SK-N-SH treated with all-trans-retinoic acid at 6 μM for 48 hours (cell line): ENCODE measurements around the gene P2RY6.

ENCODE experiments used
- ATAC-seq: fragments of 200-7000 bp; cut with Tn5 transposase; 3 replicates; pipeline ENCODE4 v1.9.1; 2020; ENCODE audit warnings: mild to moderate bottlenecking, moderate library complexity
- ARNTL ChIP-seq: fragments of 450-650 bp; formaldehyde crosslinking; IDR thresholded peaks from 2 replicates; pipeline ENCODE4 v1.5.0; 2020; ENCODE audit warnings: low read depth, mild to moderate bottlenecking, moderate library complexity, borderline replicate concordance
- CREB5 ChIP-seq: fragments of 250-450 bp; sonication (Bioruptor Pico); IDR thresholded peaks from 2 replicates; pipeline ENCODE4 v1.5.1; 2020; ENCODE audit warnings: low read depth, mild to moderate bottlenecking, moderate library complexity
- CSDC2 ChIP-seq: fragments of 250-450 bp; sonication (Bioruptor Pico); IDR thresholded peaks from 2 replicates; pipeline ENCODE4 v1.5.0; 2020; ENCODE audit warnings: mild to moderate bottlenecking, moderate library complexity
- ESRRG ChIP-seq: fragments of 250-450 bp; sonication (Bioruptor Pico); IDR thresholded peaks from 2 replicates; pipeline ENCODE4 v1.6.1; 2021; ENCODE audit warnings: mild to moderate bottlenecking
- GLIS3 ChIP-seq: fragments of 250-450 bp; sonication (Bioruptor Pico); IDR thresholded peaks from 2 replicates; pipeline ENCODE4 v1.5.0; 2020; ENCODE audit warnings: mild to moderate bottlenecking, moderate library complexity
- OSR1 ChIP-seq: fragments of 250-450 bp; sonication (Bioruptor Pico); IDR thresholded peaks from 2 replicates; pipeline ENCODE4 v1.8.0; 2022; ENCODE audit warnings: moderate library complexity, mild to moderate bottlenecking, inconsistent platforms
- PATZ1 ChIP-seq: fragments of 250-450 bp; sonication (Bioruptor Pico); IDR thresholded peaks from 2 replicates; pipeline ENCODE4 v1.8.0; 2020; ENCODE audit warnings: mild to moderate bottlenecking, moderate library complexity, borderline replicate concordance
- POU6F1 ChIP-seq: fragments of 250-450 bp; sonication (Bioruptor Pico); IDR thresholded peaks from 2 replicates; pipeline ENCODE4 v1.8.0; 2021; ENCODE audit warnings: low read depth, mild to moderate bottlenecking, moderate library complexity, borderline replicate concordance
- SNAI2 ChIP-seq: fragments of 250-450 bp; sonication (Bioruptor Pico); IDR thresholded peaks from 2 replicates; pipeline ENCODE4 v1.5.0; 2020; ENCODE audit warnings: mild to moderate bottlenecking, moderate library complexity
- TOX ChIP-seq: fragments of 250-450 bp; sonication (Bioruptor Pico); IDR thresholded peaks from 2 replicates; pipeline ENCODE4 v1.8.0; 2021; ENCODE audit warnings: mild to moderate bottlenecking, moderate library complexity, borderline replicate concordance
- ZC3H10 ChIP-seq: fragments of 250-450 bp; sonication (Bioruptor Pico); IDR thresholded peaks from 2 replicates; pipeline ENCODE4 v1.5.1; 2021; ENCODE audit warnings: mild to moderate bottlenecking, moderate library complexity
- ZFP3 ChIP-seq: fragments of 250-450 bp; sonication (Bioruptor Pico); IDR thresholded peaks from 2 replicates; pipeline ENCODE4 v1.5.0; 2020; ENCODE audit warnings: mild to moderate bottlenecking, moderate library complexity
- ZNF70 ChIP-seq: fragments of 450-650 bp; formaldehyde crosslinking; IDR thresholded peaks from 2 replicates; pipeline ENCODE4 v1.5.0; 2020; ENCODE audit warnings: mild to moderate bottlenecking, moderate library complexity
- ZNF8 ChIP-seq: fragments of 450-650 bp; formaldehyde crosslinking; IDR thresholded peaks from 2 replicates; pipeline ENCODE4 v1.5.0; 2020; ENCODE audit warnings: mild to moderate bottlenecking, moderate library complexity
- TF ChIP-seq, protein P1 (sequence below): fragments of 250-450 bp; sonication (Bioruptor Pico); IDR thresholded peaks from 2 replicates; pipeline ENCODE4 v1.5.0; 2020; ENCODE audit warnings: mild to moderate bottlenecking, moderate library complexity

The P2RY6 gene

GRCh38 chr11:73307323-73308002 is 35.3 kb downstream of the P2RY6 start:
- ATAC-seq = peak; percentile 76
- TF ChIP-seq ZNF70 (CRISPR knock-in tag) (no peak), GLIS3 (CRISPR knock-in tag) (no peak), PATZ1 (CRISPR knock-in tag) (no peak), ZFP3 (CRISPR knock-in tag) (no peak), OSR1 (CRISPR knock-in tag) (no peak), TOX (CRISPR knock-in tag) (no peak)
- TF ChIP-seq, protein P1, sequence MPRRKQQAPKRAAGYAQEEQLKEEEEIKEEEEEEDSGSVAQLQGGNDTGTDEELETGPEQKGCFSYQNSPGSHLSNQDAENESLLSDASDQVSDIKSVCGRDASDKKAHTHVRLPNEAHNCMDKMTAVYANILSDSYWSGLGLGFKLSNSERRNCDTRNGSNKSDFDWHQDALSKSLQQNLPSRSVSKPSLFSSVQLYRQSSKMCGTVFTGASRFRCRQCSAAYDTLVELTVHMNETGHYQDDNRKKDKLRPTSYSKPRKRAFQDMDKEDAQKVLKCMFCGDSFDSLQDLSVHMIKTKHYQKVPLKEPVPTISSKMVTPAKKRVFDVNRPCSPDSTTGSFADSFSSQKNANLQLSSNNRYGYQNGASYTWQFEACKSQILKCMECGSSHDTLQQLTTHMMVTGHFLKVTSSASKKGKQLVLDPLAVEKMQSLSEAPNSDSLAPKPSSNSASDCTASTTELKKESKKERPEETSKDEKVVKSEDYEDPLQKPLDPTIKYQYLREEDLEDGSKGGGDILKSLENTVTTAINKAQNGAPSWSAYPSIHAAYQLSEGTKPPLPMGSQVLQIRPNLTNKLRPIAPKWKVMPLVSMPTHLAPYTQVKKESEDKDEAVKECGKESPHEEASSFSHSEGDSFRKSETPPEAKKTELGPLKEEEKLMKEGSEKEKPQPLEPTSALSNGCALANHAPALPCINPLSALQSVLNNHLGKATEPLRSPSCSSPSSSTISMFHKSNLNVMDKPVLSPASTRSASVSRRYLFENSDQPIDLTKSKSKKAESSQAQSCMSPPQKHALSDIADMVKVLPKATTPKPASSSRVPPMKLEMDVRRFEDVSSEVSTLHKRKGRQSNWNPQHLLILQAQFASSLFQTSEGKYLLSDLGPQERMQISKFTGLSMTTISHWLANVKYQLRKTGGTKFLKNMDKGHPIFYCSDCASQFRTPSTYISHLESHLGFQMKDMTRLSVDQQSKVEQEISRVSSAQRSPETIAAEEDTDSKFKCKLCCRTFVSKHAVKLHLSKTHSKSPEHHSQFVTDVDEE (CRISPR knock-in tag) = no peak

DNA sequence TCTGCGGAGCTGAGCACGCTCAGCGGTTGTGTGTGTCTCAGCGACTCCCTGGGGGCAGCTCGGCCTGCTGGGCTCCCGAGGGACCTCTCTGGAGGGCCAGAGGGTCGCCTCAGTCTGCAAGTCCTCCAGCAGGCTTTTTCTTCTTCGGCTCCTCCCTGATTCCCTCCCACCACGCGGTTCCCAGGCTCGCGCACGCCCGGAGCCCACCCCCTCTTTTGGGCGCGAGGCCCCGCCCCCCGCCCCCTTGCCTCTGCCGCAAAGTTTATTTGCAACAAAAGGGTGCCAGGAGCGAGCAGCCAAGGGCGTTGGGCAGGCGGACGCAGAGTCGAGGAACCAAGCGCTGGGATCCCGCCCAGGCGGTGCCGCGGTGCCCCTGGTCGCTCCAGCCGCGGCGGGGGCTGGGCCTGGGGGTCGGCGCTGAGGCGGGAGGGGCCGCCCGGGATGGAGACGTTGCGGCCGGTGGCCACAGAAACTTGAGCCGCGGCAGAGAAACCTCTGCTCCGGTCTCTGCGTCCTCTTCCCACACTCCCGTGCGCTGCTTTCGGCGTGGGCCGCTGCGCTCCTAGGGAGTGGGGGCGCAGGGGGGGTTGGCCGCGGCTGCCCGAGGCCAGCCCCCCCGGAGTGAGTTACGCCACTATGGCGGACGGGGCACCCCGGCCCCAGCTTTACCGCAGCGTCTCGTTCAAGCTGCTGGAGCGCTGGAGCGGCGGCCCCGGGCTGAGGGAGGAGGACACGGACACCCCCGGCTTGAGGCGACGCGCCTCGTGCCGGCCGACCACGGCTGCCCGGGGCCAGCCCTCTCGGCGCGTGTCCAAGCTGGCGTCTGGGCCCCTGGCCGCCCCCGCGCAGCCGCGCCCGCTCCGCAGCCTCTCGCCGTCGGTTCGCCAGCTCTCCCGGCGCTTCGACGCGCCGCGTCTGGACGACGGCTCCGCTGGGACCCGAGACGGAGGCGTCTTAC is 36.1 kb downstream of the P2RY6 start, which contains the start of gene ARHGEF17:
ARHGEF17 (plus strand) TSS at position 274 of the 958 bp plus-strand sequence; CDS start at position 637, 363 bp downstream.
- TF ChIP-seq PATZ1 (CRISPR knock-in tag) (peak; percentile 94), ZC3H10 (CRISPR knock-in tag) (no peak)
- ATAC-seq = peak; percentile 50

DNA sequence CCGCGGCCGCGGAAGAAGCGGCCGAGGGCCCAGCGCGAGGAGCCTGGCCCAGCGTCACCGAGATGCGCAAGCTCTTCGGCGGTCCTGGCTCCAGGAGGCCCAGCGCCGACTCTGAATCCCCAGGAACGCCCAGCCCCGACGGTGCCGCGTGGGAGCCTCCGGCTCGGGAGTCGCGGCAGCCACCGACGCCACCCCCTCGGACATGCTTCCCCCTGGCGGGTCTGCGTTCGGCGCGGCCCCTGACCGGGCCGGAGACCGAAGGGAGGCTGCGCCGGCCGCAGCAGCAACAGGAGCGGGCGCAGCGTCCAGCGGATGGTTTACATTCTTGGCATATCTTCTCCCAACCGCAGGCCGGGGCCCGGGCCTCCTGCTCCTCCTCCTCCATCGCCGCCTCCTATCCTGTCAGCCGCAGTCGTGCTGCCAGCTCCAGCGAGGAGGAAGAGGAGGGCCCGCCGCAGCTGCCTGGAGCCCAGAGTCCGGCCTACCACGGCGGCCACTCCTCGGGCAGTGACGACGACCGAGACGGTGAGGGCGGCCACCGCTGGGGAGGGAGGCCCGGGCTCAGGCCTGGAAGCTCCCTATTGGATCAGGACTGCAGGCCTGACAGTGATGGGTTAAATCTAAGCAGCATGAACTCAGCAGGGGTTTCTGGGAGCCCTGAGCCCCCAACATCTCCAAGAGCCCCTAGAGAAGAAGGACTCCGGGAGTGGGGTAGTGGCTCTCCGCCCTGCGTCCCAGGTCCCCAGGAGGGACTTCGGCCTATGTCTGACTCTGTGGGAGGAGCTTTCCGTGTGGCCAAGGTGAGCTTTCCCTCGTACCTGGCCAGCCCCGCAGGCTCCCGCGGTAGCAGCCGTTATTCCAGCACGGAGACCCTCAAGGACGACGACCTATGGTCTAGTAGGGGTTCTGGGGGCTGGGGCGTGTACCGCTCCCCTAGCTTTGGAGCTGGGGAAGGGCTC is 37.1 kb downstream of the P2RY6 start:
- ATAC-seq = peak; percentile 71

More for the DNA sequence above, 37.1 kb downstream of the P2RY6 start:
- TF ChIP-seq CSDC2 (no peak), SNAI2 (no peak), ZC3H10 (CRISPR knock-in tag) (no peak), CREB5 (no peak), OSR1 (CRISPR knock-in tag) (no peak), TOX (CRISPR knock-in tag) (no peak), ESRRG (CRISPR knock-in tag) (no peak), ARNTL (no peak), ZNF8 (no peak), POU6F1 (CRISPR knock-in tag) (no peak), ZFP3 (CRISPR knock-in tag) (no peak)
- TF ChIP-seq, protein P1 (CRISPR knock-in tag) = no peak
